Activated naive CD4-positive, alpha-beta T cell treated with anti-CD3 and anti-CD28 coated beads, Interleukin-2, amount 50 U/mL, for 72 hours (primary cell): ENCODE results near the gene ARHGAP8. TPM values are rescaled to one million over a fixed set of nuclear protein-coding genes. Genes with fewer than 3 reads are reported as not detected.
"Not testable (repeated sequence)": the region's sequence is repeated elsewhere in the genome, so short reads cannot be mapped to it uniquely, and the experiment has no call there.

ENCODE experiments used
- ATAC-seq, 2 donors: fragments of 150-1000 bp; cut with Tn5 transposase; 2 replicates each; pipeline ENCODE4 v1.10.0; 2021; ENCODE audit warnings: mild to moderate bottlenecking in 2 of 2, moderate library complexity in 2 of 2
- DNase-seq, 2 donors: peaks; one replicate each; pipeline ENCODE4 v3.0.0; 2021 to 2022; ENCODE audit warnings: low spot score in 2 of 2
- H3K27ac Mint-ChIP-seq, 2 donors: one replicate each; pipeline ENCODE4 v1.8.0; 2022; ENCODE audit warnings: mild to moderate bottlenecking in 2 of 2, mixed read lengths in 2 of 2
- H3K36me3 Mint-ChIP-seq, 2 donors: one replicate each; pipeline ENCODE4 v1.8.0; 2022; ENCODE audit warnings: mixed read lengths in 2 of 2
- H3K9me3 Mint-ChIP-seq, 2 donors: one replicate each; pipeline ENCODE4 v1.8.0; 2022; ENCODE audit warnings: mixed read lengths in 2 of 2
- total RNA-seq, 2 donors: library from RNA; stranded (reverse); gene quantifications; one replicate each; pipeline ENCODE4 v1.2.3, GENCODE V29; 2022

The ARHGAP8 gene
- total RNA-seq, 2 donors from 2014 or later: 2.4 to 6.5 TPM

DNA sequence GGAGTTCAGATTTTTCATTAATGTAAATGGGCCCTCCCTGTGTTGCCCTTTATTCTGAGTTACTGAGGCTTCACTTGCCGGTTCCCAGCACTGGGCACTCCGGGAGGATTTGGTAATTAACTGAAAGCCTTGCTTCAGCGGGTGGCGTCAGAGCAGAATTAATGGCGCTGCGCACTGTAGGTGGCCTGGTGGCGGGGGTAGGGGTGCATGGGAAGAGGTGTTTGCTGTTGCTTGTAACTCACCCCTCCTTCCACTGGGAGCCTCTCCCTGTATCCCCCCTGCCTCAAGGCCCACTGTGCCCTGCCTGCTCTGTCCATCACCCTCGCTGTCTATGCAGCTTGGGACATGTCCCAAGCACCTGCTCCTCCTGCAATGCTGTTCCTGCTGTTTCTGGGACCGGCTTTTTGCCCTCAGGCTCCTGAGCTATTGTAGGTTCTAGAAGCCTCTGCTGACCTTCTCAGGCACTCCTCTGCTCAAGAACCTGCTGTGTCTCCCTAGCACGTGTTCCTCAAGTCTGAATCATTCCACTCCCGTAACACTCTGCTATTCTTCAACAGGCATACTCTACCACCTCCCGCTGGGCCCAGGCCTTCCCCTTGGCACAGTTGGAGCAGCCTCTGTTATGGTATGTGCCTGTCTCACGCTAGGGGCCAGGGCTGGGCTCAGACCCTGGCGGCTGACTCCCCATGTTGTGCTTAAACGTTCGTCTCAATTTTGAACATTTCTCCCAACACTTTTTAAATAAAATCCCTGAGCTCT is 24.4 kb downstream of the ARHGAP8 start:
- peaks cover 0 to 10% of the 10 kb centered on the region in 2 donors for H3K9me3 Mint-ChIP-seq
- DNase-seq (no peak), ATAC-seq (no peak)
- peaks cover 7 to 9% of the 10 kb centered on the region in 2 donors for H3K36me3 Mint-ChIP-seq
- H3K27ac Mint-ChIP-seq: no peak overlapping the region

DNA sequence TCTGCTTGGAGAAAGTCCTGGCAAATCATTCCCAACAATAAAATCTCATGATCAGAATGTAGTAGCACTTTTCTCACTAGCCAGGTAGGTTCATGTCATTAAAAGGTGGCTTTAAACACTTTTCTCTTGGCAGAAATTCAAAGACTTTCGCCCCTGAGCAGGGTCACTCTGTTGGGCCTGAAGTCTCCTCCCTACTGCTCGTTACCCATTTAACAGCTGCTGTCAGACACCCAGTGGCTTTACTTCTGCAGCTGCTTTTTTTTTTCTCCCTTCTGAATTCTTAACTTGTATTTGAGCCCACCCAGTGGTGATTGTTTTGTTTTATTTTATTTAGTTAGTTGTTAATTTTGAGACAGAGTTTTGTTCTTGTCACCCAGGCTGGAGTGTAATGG is 25.0 kb downstream of the ARHGAP8 start:
- H3K36me3 Mint-ChIP-seq: peaks cover 7 to 9% of the 10 kb centered on the region in 2 donors
- no peak overlapping the region for H3K27ac Mint-ChIP-seq
- peaks cover 0 to 10% of the 10 kb centered on the region in 2 donors for H3K9me3 Mint-ChIP-seq
- ATAC-seq: no peak
- DNase-seq: no peak

DNA sequence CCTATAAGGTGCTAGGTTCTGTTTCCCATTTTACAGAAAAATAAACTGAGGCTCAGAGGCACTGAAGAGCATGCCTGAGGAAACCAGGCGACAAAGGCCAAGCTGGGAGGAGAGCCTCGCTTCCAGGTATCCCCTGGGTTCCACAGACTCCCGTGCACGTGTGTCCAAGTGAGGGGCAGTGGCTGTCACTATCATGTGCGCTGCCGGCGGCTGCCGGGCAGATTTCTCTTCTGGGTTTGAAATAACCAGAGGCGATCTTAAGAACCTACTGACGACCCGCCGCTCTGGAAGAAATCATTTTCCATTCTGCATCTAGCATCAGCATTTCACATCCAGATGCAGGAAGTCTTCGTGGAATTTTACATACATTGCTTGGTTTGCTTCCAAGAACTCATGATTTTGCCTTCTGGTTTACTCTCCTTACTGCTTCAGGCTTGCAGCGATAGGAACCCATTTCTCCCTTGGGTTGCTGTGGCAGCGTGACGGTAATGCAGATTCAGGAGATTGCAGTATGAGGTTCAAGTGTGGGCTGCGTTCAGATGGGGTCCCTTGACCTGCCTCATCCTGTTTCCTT is 28.6 kb downstream of the ARHGAP8 start:
- ATAC-seq (no peak), DNase-seq (no peak)
- Mint-ChIP-seq H3K9me3 (no peaks in the 10 kb centered on the region), H3K27ac (no peak overlapping the region), H3K36me3 (no peaks in the 10 kb centered on the region)

DNA sequence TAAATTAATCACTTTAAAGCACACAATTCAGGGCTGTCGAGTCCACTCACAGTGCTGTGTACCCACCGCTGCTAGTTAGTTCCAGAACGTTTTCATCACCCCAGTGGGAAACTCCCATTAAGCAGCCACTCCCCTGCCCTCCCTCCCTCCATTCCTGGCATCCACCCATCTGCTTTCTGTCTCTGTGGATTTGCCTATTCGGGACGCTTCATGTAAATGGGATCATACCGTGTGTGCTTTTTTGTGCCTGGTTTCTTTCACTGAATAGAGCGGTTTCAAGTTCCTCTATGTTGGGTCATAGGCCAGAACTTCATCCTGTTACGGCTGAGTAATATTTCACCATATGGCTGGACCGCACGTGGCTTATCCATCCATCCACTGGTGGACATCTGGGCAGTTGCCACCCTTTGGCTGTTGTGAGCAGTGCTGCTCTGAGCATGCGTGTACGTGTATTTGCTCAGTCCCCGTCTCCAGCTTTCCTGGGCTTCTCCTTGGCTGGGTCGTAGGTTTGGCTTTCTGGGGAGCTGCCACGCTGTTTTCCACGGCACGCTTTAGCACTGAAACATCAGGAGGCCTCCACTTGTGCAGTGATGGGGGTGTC is 30.1 kb downstream of the ARHGAP8 start:
- no peak for ATAC-seq
- Mint-ChIP-seq H3K9me3 (no peaks in the 10 kb centered on the region), H3K36me3 (no peaks in the 10 kb centered on the region), H3K27ac (no peak overlapping the region)
- DNase-seq: no peak

DNA sequence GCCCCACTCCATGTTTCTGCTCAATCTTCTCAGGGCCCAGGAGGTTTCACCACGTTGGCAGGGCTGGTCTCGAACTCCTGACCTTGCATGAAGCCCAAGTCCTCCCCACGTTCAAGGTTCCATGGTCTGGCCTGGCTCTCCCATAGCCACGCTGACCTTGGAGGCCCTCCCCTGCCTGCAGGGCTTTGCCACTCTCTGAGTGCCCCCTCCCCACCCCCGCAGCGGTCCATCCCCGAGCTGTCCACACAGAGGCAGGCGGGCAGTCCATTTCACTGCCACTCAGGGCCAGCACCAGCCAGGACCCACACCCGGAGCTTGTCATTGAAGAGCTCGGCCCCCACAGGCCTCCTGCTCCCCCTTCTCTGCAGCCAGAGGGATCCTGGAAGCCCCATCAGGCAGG is 30.7 kb downstream of the ARHGAP8 start:
- Mint-ChIP-seq H3K36me3 (no peaks in the 10 kb centered on the region), H3K9me3 (no peaks in the 10 kb centered on the region), H3K27ac (no peak overlapping the region)
- ATAC-seq: no peak
- no peak for DNase-seq

DNA sequence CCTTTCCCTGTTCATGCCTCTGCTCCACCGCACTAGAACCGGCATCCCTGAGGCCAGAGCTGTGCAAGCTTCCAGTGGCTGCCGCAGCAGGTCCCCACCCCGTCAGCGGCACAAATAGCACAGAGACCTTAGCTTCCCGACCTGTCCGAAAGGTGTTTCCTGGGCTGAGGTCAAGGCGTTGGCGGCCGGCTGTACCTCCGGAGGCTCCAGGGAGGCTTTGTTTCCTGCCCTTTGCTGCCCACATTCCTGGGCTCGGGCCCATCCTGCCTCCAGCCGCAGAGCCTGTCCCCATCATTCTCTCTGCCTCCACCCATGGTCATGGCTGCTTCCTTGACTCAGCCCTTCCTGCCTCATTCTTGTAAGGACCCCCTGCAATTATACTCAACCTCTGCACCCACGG is 31.2 kb downstream of the ARHGAP8 start:
- no peaks in the 10 kb centered on the region for H3K36me3 Mint-ChIP-seq
- DNase-seq (no peak), ATAC-seq (no peak)
- no peak overlapping the region for H3K27ac Mint-ChIP-seq
- H3K9me3 Mint-ChIP-seq: no peaks in the 10 kb centered on the region

DNA sequence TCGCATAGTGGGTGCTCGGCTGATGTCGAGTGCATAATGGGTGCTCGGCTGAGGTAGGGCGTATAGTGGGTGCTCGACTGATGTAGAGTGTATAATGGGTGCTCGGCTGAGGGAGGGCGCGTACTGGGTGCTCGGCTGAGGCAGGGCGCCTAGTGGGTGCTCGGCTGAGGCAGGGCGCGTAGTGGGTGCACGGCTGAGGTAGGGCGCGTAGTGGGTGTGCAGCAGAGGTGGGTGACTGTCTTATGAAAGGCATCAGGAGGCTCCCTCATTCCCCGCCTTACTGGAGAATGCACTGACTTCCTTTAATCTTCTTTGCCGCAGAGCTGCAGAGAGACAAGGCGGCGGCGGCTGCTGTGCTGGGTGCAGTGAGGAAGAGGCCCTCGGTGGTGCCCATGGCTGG is 33.8 kb downstream of the ARHGAP8 start:
- no peak overlapping the region for H3K27ac Mint-ChIP-seq
- no peaks in the 10 kb centered on the region for H3K9me3 Mint-ChIP-seq
- H3K36me3 Mint-ChIP-seq: no peaks in the 10 kb centered on the region
- DNase-seq: no peak
- ATAC-seq: no peak

DNA sequence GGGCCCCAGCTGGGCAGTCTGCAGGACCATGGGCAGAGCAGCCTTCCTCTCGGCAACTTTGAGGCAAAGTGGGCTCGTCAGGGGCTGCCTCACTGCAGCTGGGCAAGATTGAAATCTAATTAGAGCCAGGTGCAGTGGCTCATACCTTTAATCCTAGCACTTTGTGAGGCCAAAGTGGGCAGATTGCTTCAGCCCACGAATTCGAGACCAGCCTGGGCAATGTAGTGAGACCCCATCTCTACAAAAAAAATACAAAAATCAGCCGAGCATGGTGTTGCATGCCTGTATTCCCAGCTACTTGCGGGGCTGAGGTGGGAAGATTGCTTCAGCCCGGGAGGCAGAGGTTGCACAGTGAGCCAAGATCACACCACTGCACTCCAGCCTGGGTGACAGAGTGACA is 34.2 kb downstream of the ARHGAP8 start:
- ATAC-seq (no peak), DNase-seq (no peak)
- Mint-ChIP-seq H3K36me3 (no peaks in the 10 kb centered on the region), H3K9me3 (no peaks in the 10 kb centered on the region), H3K27ac (no peak overlapping the region)

DNA sequence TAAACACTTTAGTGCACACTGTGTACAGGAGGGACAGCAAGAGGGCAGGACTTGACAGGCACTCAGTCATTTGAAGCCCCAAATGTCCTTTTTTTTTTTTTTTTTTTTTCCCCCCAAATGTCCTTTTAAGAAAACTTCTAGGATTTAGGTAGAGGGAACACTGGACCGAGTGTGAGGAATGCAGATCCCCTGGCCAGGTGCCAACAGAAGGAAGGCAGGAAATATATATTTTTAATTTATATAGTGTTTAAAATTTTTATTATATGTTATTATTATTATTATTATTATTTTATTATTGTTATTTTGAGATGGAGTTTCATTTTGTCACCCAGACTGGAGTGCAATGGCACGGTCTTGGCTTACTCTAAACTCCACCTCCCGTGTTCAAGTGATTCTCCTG is 35.5 kb downstream of the ARHGAP8 start:
- Mint-ChIP-seq H3K9me3 (no peaks in the 10 kb centered on the region), H3K27ac (no peak overlapping the region), H3K36me3 (no peaks in the 10 kb centered on the region)
- DNase-seq (no peak), ATAC-seq (no peak)

DNA sequence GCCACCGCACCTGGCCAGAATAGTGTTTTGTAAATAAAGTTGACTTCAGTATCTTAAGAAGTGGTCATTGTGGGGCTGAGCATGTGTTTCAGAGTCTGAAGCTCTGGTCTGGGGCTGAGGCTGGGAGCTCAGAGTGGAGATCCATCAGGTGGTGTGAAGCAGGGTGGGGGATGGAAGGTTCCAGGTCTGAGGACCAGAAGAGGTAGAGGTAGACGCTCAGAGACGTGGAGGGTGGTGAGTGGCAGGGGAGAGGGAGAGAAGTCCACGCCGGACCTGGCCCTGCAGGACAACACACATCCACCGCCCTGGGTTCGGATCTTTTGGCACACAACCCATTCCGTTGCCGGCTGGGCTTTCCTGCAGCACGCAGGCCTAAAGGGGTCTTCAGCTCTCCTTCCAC is 40.7 kb downstream of the ARHGAP8 start:
- Mint-ChIP-seq H3K27ac (no peak overlapping the region), H3K36me3 (no peaks in the 10 kb centered on the region), H3K9me3 (no peaks in the 10 kb centered on the region)
- ATAC-seq (no peak), DNase-seq (no peak)

DNA sequence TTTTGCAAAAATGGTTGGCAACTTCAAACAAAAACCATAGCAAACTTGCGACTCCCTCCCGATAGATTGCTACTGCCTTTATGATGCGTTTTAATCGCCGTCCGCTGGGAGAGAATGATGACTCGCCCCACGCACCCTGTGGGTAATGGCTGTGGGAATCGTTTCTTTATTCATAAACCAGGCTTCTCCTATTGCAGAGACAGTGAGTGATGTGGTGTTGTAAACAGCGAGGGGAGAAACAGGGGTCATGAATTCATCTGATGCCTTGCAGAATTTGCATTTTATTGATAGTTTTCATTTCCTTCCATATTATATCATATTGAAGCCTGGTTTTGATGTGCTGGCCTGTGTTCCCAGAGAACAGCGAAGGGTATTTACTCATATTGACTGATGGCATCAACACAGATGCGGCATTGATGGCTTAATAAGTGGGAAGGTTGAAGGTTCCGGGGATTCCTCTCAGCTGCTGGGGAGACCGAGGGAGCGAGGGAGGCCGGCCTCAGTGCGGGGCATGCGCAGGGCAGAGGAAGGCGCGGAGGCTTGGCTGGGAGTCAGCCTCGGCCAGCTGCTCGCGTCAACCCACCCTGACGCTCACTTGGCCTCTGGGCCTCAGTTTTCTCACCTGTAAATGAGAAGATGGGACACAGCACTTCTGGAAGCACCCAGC is 41.3 kb downstream of the ARHGAP8 start:
- H3K36me3 Mint-ChIP-seq: no peaks in the 10 kb centered on the region
- H3K27ac Mint-ChIP-seq: peak overlapping the region in 1 of 2 donors; percentile 24
- DNase-seq (no peak), ATAC-seq (no peak)
- no peaks in the 10 kb centered on the region for H3K9me3 Mint-ChIP-seq

DNA sequence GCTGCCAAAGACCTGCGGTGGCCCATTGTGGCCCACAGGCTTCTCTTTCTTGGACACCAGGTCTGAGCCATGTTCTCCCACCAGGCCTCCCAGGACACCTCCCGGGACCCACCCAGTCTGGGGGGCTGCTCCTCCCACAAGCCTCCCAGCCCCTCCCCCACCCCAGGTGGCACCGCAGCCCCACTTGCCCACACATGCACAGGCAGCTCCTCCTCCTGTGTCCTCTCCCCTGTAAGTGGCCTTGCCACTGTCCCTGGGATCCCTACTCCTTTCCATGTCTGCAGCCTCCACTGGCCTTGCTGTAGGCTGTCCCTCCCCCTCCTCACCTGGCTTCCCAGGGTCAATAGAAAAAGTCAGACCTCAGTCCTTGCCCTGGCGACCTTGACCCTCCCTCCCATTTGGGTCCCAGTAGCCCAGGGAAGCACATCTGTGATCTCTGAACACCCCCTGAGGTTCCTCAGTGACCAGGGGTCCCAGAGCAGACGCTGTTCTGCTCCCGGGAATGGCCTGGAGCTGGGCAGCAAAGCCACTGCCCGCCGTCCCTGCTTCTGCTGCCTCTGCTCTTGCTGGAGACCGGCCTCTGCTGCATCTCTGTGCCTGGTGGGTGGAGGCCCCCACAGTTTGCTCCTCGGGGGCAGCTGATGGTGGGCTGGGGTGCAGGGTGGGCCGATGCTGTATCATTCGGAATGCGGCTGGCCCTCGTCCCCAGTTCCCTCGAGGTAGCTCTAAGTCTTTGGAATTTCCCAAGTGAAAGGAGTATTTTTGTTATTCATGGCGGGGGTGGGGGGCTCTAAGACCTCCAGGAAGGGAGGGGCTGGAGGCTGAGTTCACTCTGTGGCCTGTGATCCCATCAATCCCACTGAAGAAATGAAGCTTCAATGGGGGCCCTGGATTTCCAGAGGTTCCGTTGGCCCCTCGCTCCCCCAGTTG is 43.6 kb downstream of the ARHGAP8 start:
- Mint-ChIP-seq H3K27ac (no peak overlapping the region), H3K36me3 (no peaks in the 10 kb centered on the region), H3K9me3 (no peaks in the 10 kb centered on the region)
- no peak for ATAC-seq
- DNase-seq: no peak

DNA sequence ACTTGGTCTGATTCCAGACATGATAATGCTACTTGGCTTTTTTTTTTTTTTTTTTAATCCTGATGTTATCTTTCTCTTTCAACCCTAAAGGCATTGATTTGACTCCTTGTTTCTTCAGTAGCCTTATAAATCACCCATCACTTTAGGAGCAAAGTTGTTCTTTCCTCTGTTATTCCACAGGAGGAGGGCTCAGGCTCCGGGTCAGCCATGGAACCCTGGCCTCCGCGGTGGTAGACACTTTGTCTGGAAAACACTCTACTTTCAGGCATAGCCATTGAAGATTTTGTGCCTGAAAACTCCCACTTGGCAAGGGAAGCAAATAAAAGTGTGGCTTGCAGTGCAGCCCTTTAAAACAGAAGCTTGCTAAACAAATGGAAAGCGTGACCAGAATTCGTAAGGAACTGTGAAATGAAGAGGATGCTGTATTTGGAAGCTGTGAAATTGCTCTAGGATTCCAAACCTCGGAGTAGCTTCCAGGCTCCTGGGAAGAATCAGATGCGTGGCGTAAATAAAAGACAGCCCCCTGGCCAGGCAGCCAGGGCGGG is 44.9 kb downstream of the ARHGAP8 start:
- no peak for DNase-seq
- Mint-ChIP-seq H3K36me3 (no peaks in the 10 kb centered on the region), H3K27ac (no peak overlapping the region), H3K9me3 (no peaks in the 10 kb centered on the region)
- ATAC-seq: no peak

DNA sequence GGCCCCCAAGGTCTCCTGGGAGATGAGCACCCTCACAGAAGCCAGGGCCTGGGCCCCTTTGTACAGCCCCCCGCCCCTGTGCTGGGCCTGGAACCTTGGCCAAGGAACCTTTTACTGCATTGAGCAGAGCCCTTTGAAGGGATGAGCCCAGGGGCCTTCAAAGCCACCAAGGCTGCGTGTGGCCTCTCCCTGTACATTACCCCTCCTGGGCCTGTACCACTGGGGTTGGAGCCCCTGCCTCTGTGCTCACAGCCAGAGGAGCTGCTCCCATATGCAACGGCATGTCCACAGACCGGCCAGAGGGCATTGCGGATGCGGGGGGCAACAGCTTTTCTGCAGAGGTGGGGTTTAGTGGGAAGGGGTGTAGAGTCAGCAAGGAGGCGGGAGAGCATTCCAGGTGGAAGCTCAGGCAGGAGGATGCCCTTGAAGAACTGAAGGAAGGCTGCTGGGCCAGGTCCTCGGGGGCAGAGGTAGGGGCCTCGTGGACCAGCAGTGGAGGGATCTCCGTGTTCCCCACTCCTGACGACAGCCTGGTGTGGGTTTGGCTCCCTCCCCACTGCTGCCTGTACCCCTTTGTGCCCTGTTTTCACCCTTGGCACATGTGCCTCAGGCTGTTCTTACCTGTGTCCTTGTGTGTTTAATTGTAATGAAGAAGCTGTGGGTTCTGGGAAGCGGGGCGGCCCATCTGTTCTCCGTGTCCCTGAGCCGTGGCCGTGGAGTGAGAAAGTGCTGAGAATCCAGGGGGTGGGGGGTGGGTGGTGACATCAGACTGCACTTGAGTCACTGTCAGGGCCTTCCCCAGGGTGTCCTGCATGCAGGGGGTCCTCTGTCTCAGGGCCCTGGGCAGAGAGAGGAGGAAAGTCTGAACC is 46.9 kb downstream of the ARHGAP8 start:
- no peaks in the 10 kb centered on the region for H3K9me3 Mint-ChIP-seq
- ATAC-seq: no peak

DNA sequence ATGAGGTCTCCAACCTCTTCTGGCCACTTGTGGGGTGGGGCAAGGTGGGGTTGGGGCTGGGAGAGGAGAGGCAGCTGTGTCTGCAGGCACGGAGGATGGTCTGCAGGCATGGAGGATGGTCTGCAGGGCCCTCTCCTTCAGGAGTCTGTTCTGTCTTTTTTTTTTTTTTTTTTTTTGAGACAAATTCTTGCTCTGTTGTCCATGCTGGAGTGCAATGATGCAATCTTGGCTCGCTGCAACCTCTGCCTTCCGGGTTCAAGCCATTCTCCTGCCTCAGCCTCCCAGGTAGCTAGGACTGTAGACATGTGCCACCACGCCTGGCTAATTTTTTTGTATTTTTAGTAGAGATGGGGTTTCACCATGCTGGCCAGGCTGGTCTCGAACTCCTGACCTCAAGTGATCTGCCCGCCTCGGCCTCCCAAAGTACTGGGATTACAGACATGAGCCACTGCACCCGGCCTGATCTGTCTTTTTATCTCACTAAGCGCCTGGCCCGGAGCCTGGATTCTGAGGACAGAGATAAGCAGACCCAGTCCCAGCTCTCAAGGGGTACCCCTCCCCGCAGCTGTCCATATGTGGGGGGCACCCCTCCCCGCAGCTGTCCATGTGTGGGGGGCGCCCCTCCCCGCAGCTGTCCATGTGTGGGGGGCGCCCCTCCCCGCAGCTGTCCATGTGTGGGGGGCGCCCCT is 47.7 kb downstream of the ARHGAP8 start:
- H3K9me3 Mint-ChIP-seq, DNase-seq, ATAC-seq, H3K36me3 Mint-ChIP-seq, H3K27ac Mint-ChIP-seq: not testable (repeated sequence)

More for the DNA sequence above, 46.9 kb downstream of the ARHGAP8 start:
- Mint-ChIP-seq H3K27ac (no peak overlapping the region), H3K36me3 (no peaks in the 10 kb centered on the region)
- no peak for DNase-seq
